C4-2B (cell line): ENCODE data around the gene STAM.

Experiments
- CTCF ChIP-seq: fragments of 450-650 bp; conservative IDR thresholded peaks from 2 replicates; pipeline ENCODE4 v1.5.1; 2017; ENCODE audit warnings: mild to moderate bottlenecking
- ZFX ChIP-seq: fragments of 450-650 bp; IDR thresholded peaks from 2 replicates; pipeline ENCODE4 v1.6.1; 2017

GRCh38 chr10:17657103-17657500 is 13.2 kb downstream of the STAM start:
- TF ChIP-seq CTCF (no peak), ZFX (no peak)
